Panc1 (cell line): ENCODE results near the gene EMSY. TPM values are rescaled to one million over a fixed set of nuclear protein-coding genes. Genes with fewer than 3 reads are reported as not detected.

ENCODE experiments used
- ATAC-seq: fragments of 200-7000 bp; cut with Tn5 transposase; 2 replicates; pipeline ENCODE4 v1.9.1; 2020; ENCODE audit warnings: mild to moderate bottlenecking, moderate library complexity
- BruUV-seq: library from RNA; stranded (reverse); fragments of 400-500 nt; replicated peaks from 2 replicates; lab custom pipeline; 2021; lab: Mats Ljungman, UMichigan
- CTCF ChIA-PET: fragments of 300-600 bp; sonication (Branson Sonifier 250); formaldehyde crosslinking; loops from one replicate; lab custom pipeline; 2022; ENCODE audit warnings: antibody characterized with exemption; lab: Charles Lee
- POLR2A ChIA-PET: fragments of 300-600 bp; sonication (Branson Sonifier 250); formaldehyde crosslinking; loops from one replicate; lab custom pipeline; 2022; ENCODE audit warnings: antibody characterized with exemption; lab: Charles Lee
- DNase-seq: peaks from one replicate; pipeline ENCODE4 v3.0.0-alpha.2; 2010; ENCODE audit warnings: low read depth, low spot score
- H3K27ac ChIP-seq: 2 replicates; pipeline ENCODE4 v1.5.1; 2011; ENCODE audit warnings: mild to moderate bottlenecking, low read length, inconsistent platforms
- H3K27me3 ChIP-seq: fragments of 200-500 bp; sonication (Bioruptor generic); 2 replicates; pipeline ENCODE4 v1.6.0; 2014; ENCODE audit warnings: low read length, inconsistent platforms; ENCODE audit not compliant: control insufficient read depth, insufficient read depth
- H3K36me3 ChIP-seq: fragments of 200-500 bp; sonication (Bioruptor generic); 2 replicates; pipeline ENCODE4 v1.5.1; 2014; ENCODE audit warnings: inconsistent platforms, mild to moderate bottlenecking, low read length, moderate library complexity; ENCODE audit not compliant: control insufficient read depth, insufficient read depth
- H3K4me1 ChIP-seq: 2 replicates; pipeline ENCODE4 v1.5.1; 2011; ENCODE audit warnings: inconsistent platforms, mild to moderate bottlenecking, low read length, moderate library complexity; ENCODE audit not compliant: control insufficient read depth, insufficient read depth
- H3K4me3 ChIP-seq, 2 experiments: 2 replicates each; pipeline ENCODE4 v1.5.1; 2011 to 2012; ENCODE audit warnings: low read depth in 2 of 2, low read length in 2 of 2, mild to moderate bottlenecking in 2 of 2, inconsistent platforms in 1 of 2, moderate library complexity in 1 of 2
- H3K9me3 ChIP-seq: fragments of 200-500 bp; sonication (Bioruptor generic); 2 replicates; pipeline ENCODE4 v1.5.1; 2014; ENCODE audit warnings: low read depth, mild to moderate bottlenecking, inconsistent platforms, low read length, moderate library complexity; ENCODE audit not compliant: control insufficient read depth, insufficient read depth
- POLR2AphosphoS5 ChIP-seq: IDR thresholded peaks from 2 replicates; pipeline ENCODE4 v1.6.1; 2012; ENCODE audit warnings: mild to moderate bottlenecking, low read depth, low read length, moderate library complexity
- SIN3A ChIP-seq: IDR thresholded peaks from 2 replicates; pipeline ENCODE4 v1.6.1; 2012; ENCODE audit warnings: low read depth, mild to moderate bottlenecking, low read length, moderate library complexity, borderline replicate concordance; ENCODE audit not compliant: insufficient read depth
- TCF7L2 ChIP-seq: IDR thresholded peaks from 2 replicates; pipeline ENCODE4 v1.6.1; 2011; ENCODE audit warnings: mild to moderate bottlenecking, low read depth, low read length, inconsistent platforms
- in situ Hi-C: cut with HindIII; loops from 2 replicates; pipeline ENCODE4 v1.10.0; 2016; ENCODE audit warnings: low sequenced_read_pairs, low pct_unique_long_range_greater_than_20kb
- intact Hi-C: fragments of 100-400 bp; cut with micrococcal nuclease; formaldehyde crosslinking; loops from one replicate; pipeline ENCODE4 v1.10.0; 2022; ENCODE audit not compliant: unreplicated experiment
- total RNA-seq: library from RNA; stranded (reverse); gene quantifications from one replicate; pipeline ENCODE4 v1.2.1, GENCODE V29; 2021; ENCODE audit not compliant: unreplicated experiment
- TF ChIP-seq, protein P1 (sequence below): fragments of 450-650 bp; IDR thresholded peaks from 2 replicates; pipeline ENCODE4 v1.5.1; 2017; ENCODE audit warnings: mild to moderate bottlenecking
- TF ChIP-seq, protein P2 (sequence below), 2 experiments: IDR thresholded peaks; 2 replicates each; pipeline ENCODE4 v1.6.1; 2011 to 2012; ENCODE audit warnings: low read depth in 2 of 2, control low read depth in 1 of 2, low read length in 1 of 2, mild to moderate bottlenecking in 1 of 2, moderate library complexity in 1 of 2; ENCODE audit not compliant: insufficient read depth in 1 of 2

The EMSY gene
- total RNA-seq, 1 experiment from 2014 or later: 26.4 TPM

DNA sequence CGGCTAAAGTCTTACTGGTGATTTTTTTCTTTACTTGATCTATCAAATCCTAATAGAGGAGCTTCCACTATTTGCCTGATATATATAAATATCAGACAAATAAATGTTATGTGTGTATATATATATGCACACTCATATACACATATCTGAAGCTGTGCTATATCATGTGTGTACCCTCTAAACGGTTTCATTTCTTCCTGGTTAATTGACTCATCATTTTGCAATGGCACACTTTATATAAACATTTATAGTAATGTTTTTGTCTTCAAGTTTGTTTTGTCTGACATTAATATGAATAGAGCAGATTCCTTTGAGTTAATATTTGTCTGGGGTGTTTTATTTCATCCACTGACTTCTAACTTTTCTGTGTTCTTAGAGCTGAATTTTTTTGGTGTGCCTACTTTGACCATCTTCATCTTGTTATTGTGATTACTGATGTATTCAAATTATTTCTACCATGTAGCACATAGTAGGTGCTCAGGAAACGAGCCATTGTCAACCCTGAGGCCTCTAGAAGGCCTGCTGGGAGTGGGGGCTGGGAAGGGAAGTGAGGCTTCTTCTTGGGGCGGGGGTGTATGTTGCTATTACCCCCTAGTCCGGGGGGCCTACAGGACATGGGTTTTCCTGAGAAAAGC lies 143.1 kb downstream of the EMSY start:
- no peak overlapping the region for H3K4me3 ChIP-seq
- H3K36me3 ChIP-seq: no peaks in the 10 kb centered on the region
- TF ChIP-seq, protein P1, sequence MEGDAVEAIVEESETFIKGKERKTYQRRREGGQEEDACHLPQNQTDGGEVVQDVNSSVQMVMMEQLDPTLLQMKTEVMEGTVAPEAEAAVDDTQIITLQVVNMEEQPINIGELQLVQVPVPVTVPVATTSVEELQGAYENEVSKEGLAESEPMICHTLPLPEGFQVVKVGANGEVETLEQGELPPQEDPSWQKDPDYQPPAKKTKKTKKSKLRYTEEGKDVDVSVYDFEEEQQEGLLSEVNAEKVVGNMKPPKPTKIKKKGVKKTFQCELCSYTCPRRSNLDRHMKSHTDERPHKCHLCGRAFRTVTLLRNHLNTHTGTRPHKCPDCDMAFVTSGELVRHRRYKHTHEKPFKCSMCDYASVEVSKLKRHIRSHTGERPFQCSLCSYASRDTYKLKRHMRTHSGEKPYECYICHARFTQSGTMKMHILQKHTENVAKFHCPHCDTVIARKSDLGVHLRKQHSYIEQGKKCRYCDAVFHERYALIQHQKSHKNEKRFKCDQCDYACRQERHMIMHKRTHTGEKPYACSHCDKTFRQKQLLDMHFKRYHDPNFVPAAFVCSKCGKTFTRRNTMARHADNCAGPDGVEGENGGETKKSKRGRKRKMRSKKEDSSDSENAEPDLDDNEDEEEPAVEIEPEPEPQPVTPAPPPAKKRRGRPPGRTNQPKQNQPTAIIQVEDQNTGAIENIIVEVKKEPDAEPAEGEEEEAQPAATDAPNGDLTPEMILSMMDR: no peak
- TF ChIP-seq POLR2AphosphoS5 (no peak), TCF7L2 (no peak), SIN3A (no peak)
- TF ChIP-seq, protein P2, sequence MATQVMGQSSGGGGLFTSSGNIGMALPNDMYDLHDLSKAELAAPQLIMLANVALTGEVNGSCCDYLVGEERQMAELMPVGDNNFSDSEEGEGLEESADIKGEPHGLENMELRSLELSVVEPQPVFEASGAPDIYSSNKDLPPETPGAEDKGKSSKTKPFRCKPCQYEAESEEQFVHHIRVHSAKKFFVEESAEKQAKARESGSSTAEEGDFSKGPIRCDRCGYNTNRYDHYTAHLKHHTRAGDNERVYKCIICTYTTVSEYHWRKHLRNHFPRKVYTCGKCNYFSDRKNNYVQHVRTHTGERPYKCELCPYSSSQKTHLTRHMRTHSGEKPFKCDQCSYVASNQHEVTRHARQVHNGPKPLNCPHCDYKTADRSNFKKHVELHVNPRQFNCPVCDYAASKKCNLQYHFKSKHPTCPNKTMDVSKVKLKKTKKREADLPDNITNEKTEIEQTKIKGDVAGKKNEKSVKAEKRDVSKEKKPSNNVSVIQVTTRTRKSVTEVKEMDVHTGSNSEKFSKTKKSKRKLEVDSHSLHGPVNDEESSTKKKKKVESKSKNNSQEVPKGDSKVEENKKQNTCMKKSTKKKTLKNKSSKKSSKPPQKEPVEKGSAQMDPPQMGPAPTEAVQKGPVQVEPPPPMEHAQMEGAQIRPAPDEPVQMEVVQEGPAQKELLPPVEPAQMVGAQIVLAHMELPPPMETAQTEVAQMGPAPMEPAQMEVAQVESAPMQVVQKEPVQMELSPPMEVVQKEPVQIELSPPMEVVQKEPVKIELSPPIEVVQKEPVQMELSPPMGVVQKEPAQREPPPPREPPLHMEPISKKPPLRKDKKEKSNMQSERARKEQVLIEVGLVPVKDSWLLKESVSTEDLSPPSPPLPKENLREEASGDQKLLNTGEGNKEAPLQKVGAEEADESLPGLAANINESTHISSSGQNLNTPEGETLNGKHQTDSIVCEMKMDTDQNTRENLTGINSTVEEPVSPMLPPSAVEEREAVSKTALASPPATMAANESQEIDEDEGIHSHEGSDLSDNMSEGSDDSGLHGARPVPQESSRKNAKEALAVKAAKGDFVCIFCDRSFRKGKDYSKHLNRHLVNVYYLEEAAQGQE (IDR thresholded peaks at IDR 0.05; ENCODE audit: insufficient read depth in 1 of 2, low read depth in 2 of 2, low read length in 1 of 2): no peak
- in situ Hi-C loops: no loop called here
- H3K27ac ChIP-seq: no peak overlapping the region
- no peak for DNase-seq
- BruUV-seq: no TSS peak
- no peaks in the 10 kb centered on the region for H3K4me1 ChIP-seq
- CTCF ChIA-PET: no interaction called here
- intact Hi-C loops: no loop called here
- no peak for ATAC-seq
- H3K27me3 ChIP-seq: no peaks in the 10 kb centered on the region
- POLR2A ChIA-PET: no interaction called here
- no peaks in the 10 kb centered on the region for H3K9me3 ChIP-seq

DNA sequence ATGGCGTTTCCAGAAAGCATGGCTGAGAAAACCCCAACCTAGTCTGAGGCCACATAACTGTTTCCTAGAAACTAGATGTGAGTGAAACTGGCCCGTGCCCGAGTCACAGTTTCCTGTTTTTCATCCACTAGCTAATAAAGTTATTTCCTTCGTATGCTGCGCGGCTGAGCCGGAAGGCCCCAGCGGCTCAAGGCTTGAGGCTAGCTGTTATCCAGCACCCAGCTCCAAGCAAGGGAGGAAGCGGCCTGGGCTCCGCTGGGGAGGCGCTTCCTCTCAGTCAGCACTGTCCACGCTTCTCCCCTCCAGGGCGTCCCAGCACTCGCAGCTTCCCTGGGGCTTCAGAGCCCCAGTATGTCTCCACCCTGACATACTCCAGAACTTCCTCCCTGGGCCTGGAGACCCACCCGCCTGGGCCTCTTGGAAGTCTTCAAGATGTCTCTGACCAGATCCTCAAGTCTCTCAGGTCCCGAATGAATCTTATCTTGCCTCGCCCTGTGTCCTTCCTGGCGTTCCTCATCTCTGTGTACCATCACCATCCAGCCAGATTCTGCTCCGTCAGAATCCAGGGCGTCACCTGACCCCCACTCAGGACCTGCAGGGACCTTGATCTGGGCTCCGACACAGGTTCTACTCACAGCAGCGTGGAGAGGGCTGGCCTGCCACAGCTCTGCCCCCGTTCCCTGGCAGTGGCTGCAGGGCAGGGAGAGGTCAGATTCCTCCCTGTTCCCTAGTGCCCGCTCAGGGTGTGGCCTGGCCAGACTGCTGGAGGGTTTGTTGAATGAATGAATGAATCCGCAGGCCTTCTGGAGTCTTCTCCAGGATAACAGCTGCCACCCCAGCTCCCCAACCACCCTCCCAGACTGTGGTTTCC lies 143.9 kb downstream of the EMSY start:
- in situ Hi-C loops: no loop called here
- ChIA-PET CTCF (no interaction called here), POLR2A (no interaction called here)
- Histone ChIP-seq H3K4me1 (no peaks in the 10 kb centered on the region), H3K9me3 (no peaks in the 10 kb centered on the region), H3K36me3 (no peaks in the 10 kb centered on the region), H3K27ac (no peak overlapping the region), H3K4me3 (no peak overlapping the region), H3K27me3 (no peaks in the 10 kb centered on the region)
- DNase-seq (no peak), ATAC-seq (peak; percentile 55)
- BruUV-seq: no TSS peak
- intact Hi-C loops: no loop called here
- no peak for TF ChIP-seq SIN3A

DNA sequence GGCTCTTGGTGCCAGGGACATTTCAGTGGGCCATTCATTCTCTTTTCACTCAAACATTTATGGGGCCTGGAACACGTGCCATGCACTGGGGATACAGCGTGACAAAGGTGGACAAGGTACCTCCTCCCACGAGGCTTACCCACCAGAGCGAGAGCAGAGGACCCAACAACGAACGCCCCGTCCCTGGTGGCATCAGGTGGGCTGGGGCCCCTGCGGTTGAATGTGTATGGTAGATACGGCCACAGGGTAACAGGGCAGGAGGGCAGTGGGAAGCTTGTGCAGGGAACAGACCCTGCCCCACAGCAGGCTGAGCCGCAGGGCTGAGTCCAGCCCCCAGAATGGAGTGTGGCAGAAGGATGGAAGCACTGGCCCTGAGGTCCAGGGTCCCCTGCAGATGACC lies 144.7 kb downstream of the EMSY start:
- H3K27ac ChIP-seq: no peak overlapping the region
- CTCF ChIA-PET: no interaction called here

More for the DNA sequence above, 144.7 kb downstream of the EMSY start:
- Histone ChIP-seq H3K9me3 (no peaks in the 10 kb centered on the region), H3K4me3 (no peak overlapping the region), H3K36me3 (no peaks in the 10 kb centered on the region), H3K27me3 (no peaks in the 10 kb centered on the region), H3K4me1 (no peaks in the 10 kb centered on the region)
- no TSS peak for BruUV-seq
- TF ChIP-seq SIN3A (no peak), TCF7L2 (no peak), POLR2AphosphoS5 (no peak)
- TF ChIP-seq, protein P2 (IDR thresholded peaks at IDR 0.05; ENCODE audit: insufficient read depth in 1 of 2, low read depth in 2 of 2, low read length in 1 of 2): no peak
- TF ChIP-seq, protein P1: no peak
- ATAC-seq: no peak
- in situ Hi-C loops: no loop called here
- POLR2A ChIA-PET: no interaction called here
- intact Hi-C loops: no loop called here
- DNase-seq: no peak
